Measurements from ENCODE around the gene EPB42. TPM values are rescaled to one million over a fixed set of nuclear protein-coding genes. Genes with fewer than 3 reads are reported as not detected.

The EPB42 gene
- total and polyA plus RNA-seq, 2 of the 4 experiments (the other 2 are of a cell fraction): not detected

GRCh38 chr15:43246261-43246774 is 25.5 kb upstream of the EPB42 start:
- BruUV-seq (replicated peaks): no TSS peak
- Histone ChIP-seq H3K14ac (replicated peaks; ENCODE audit: low read depth, low read length) (no peak overlapping the region), H2BK5ac (ENCODE audit: low read depth, low read length, poor library complexity, severe bottlenecking) (no peak overlapping the region), H4K5ac (ENCODE audit: low read depth, low read length) (no peak overlapping the region), H3K9me3 (ENCODE audit: control insufficient read depth, insufficient read depth, low read length) (no peaks in the 10 kb centered on the region), H3K4me1 (ENCODE audit: control insufficient read depth, insufficient read depth, low read length) (peaks cover 2% of the 10 kb centered on the region; the same call in 1 of the 2 replicates), H3K27ac (ENCODE audit: insufficient read depth, low read length) (no peak overlapping the region), H2AFZ (replicated peaks; ENCODE audit: low read length, poor library complexity) (no peak overlapping the region), H3K23ac (ENCODE audit: low read depth, low read length) (no peak overlapping the region), H3K4me3 (ENCODE audit: insufficient read depth, low read depth, low read length) (no peak overlapping the region), H3K18ac (ENCODE audit: low read depth, low read length) (no peak overlapping the region), H2BK15ac (ENCODE audit: low read depth, low read length) (no peak overlapping the region), H2AK9ac (replicated peaks; ENCODE audit: low read depth, low read length, poor library complexity) (no peak overlapping the region), H4K20me1 (ENCODE audit: insufficient read depth, low read length) (no peaks in the 10 kb centered on the region), H4K8ac (ENCODE audit: low read depth in 2 of 2, low read length in 2 of 2) (no peak overlapping the region), H3K9me1 (ENCODE audit: insufficient read depth, low read length) (no peaks in the 10 kb centered on the region), H3K79me1 (ENCODE audit: low read depth in 1 of 2, low read length in 2 of 2) (no peaks in the 10 kb centered on the region), H3K9ac (ENCODE audit: low read depth, low read length) (no peak overlapping the region), H2BK20ac (ENCODE audit: low read depth, low read length) (no peak overlapping the region), H3K4me2 (ENCODE audit: low read depth, low read length) (no peak overlapping the region), H3K27me3 (ENCODE audit: control insufficient read depth, insufficient read depth, low read length) (peaks cover 33% of the 10 kb centered on the region), H3K36me3 (ENCODE audit: control insufficient read depth, insufficient read depth, low read length) (no peaks in the 10 kb centered on the region), H2BK120ac (ENCODE audit: low read depth, low read length) (no peak overlapping the region), H3K4ac (ENCODE audit: low read depth, low read length) (no peak overlapping the region), H4K91ac (ENCODE audit: insufficient read depth, low read depth, low read length) (no peak overlapping the region), H3K56ac (ENCODE audit: extremely low read depth, insufficient read depth, low read length) (no peak overlapping the region), H2AK5ac (ENCODE audit: low read depth, low read length) (no peak overlapping the region)
- intact Hi-C loops (cut with micrococcal nuclease) (no loop called here), dilution Hi-C loops (cut with HindIII; ENCODE audit: low sequenced_read_pairs, unreplicated experiment) (no loop called here), in situ Hi-C loops (cut with MboI; ENCODE audit: low sequenced_read_pairs) (no loop called here)
- TF ChIP-seq CTCF (conservative IDR thresholded peaks at IDR 0.05; ENCODE audit: low read depth, low read length) (no peak), FOS (IDR thresholded peaks at IDR 0.05; ENCODE audit: low read depth, low read length) (no peak)
- CTCF ChIA-PET: no interaction called here
- ATAC-seq (ENCODE audit: low read depth) (no peak), DNase-seq (no peak)
- WGBS, 2 experiments (ENCODE audit: extremely low coverage in 2 of 2, insufficient read length in 1 of 2): 67% methylated on average over 1 of the region's 6 CpGs; no CpG with 5 or more reads in 1 of the 2 experiments
- POLR2A ChIA-PET (ENCODE audit: unreplicated experiment): no interaction called here

Measured in IMR-90 (cell line).